ENCODE results near the gene CHCHD3. TPM values are rescaled to one million over a fixed set of nuclear protein-coding genes. Genes with fewer than 3 reads are reported as not detected.

CHCHD3 gene
- total RNA-seq, 5 donors from 2014 or later (not counting 1 experiment from before 2014, with no cell fraction given): 25.6 to 33.7 (median 30.3) TPM

DNA sequence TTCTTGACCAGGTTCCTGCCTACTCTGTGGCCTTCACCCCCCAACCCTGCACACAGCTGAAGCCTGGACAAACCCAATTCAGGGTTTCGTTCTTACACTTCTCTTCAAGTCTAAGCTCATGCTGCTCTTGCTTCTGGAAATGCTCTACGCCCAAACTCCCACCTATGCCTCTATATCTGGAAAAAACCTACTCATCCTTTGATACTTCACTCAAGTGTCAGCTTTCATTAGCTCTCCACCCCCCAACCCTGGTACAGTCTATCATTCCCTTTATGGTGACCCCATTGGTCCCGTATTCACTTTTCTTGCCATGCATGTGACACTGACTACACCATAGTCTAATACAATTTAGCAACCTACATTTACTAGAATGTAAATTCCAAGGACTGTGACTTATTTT, 284.7 kb downstream of the CHCHD3 start:
- Mint-ChIP-seq H3K4me1 (peaks cover 5 to 14% (median 13%) of the 10 kb centered on the region in 3 donors), H3K27ac (no peak overlapping the region), H3K4me3 (no peak overlapping the region), H3K36me3 (peaks cover 42% of the 10 kb centered on the region), H3K27me3 (no peaks in the 10 kb centered on the region), H3K9me3 (no peaks in the 10 kb centered on the region)
- no peaks in the 10 kb centered on the region for H3K27me3 ChIP-seq (replicated peaks in 1 of 2; ENCODE audit: control insufficient read depth in 2 of 2, extremely low read depth in 1 of 2, insufficient read depth in 2 of 2, low read length in 1 of 2)
- ATAC-seq (replicated peaks in 1 of 4) (no peak), DNase-seq (no peak)
- H3K4me1 ChIP-seq (ENCODE audit: control insufficient read depth in 1 of 2, extremely low read depth in 1 of 2, insufficient read depth in 2 of 2, low read length in 2 of 2): no peaks in the 10 kb centered on the region
- H3K27ac ChIP-seq (ENCODE audit: low read length): no peak overlapping the region
- no peak overlapping the region for H3K4me3 ChIP-seq (ENCODE audit: control insufficient read depth in 1 of 2, extremely low read depth in 1 of 2, low read length in 1 of 2)
- ChIA-PET CTCF (no interaction called here), POLR2A (no interaction called here)
- no peaks in the 10 kb centered on the region for H3K9me3 ChIP-seq
- 96% methylated on average over 2 of the region's 3 CpGs for WGBS (ENCODE audit: insufficient coverage)
- H3K36me3 ChIP-seq (ENCODE audit: control insufficient read depth in 2 of 2, extremely low read depth in 1 of 2, insufficient read depth in 1 of 2, low read length in 1 of 2): peaks cover 7 to 23% of the 10 kb centered on the region in 2 donors

DNA sequence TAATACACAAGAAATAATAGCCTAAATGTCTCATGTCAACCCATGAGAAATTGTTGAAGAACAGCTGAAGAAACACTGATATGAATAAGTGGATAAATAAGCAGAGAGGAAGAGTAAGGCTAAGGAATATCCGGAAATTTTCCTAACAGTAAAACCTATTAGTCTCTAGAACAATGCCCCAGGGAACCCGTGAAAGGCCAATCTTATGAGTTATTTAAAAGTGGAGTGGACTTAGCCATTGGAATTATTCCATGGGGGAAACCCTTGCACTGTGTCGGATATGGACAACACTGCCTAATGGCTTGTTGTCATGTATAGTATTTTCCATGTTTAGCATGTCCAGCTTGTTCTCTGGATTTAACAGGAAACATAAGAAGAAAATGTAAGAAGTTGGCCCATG, 288.4 kb downstream of the CHCHD3 start:
- POLR2A ChIA-PET: no interaction called here
- H3K9me3 ChIP-seq: no peaks in the 10 kb centered on the region
- H3K27me3 ChIP-seq (replicated peaks in 1 of 2; ENCODE audit: control insufficient read depth in 2 of 2, extremely low read depth in 1 of 2, insufficient read depth in 2 of 2, low read length in 1 of 2): no peaks in the 10 kb centered on the region
- H3K4me1 Mint-ChIP-seq: peaks cover 0 to 4% (median 0%) of the 10 kb centered on the region in 3 donors
- no peaks in the 10 kb centered on the region for H3K27me3 Mint-ChIP-seq
- ATAC-seq (replicated peaks in 1 of 4): no peak
- H3K4me3 ChIP-seq (ENCODE audit: control insufficient read depth in 1 of 2, extremely low read depth in 1 of 2, low read length in 1 of 2): no peak overlapping the region
- DNase-seq: no peak
- CTCF ChIA-PET: no interaction called here
- WGBS (ENCODE audit: insufficient coverage): 100% methylated on average over 1 of the region's 3 CpGs
- peaks cover 12 to 25% of the 10 kb centered on the region in 2 donors for H3K36me3 ChIP-seq (ENCODE audit: control insufficient read depth in 2 of 2, extremely low read depth in 1 of 2, insufficient read depth in 1 of 2, low read length in 1 of 2)
- H3K9me3 Mint-ChIP-seq: no peaks in the 10 kb centered on the region
- no peak overlapping the region for H3K27ac Mint-ChIP-seq
- no peak overlapping the region for H3K4me3 Mint-ChIP-seq
- H3K36me3 Mint-ChIP-seq: peaks cover 63% of the 10 kb centered on the region
- no peak overlapping the region for H3K27ac ChIP-seq (ENCODE audit: low read length)
- no peaks in the 10 kb centered on the region for H3K4me1 ChIP-seq (ENCODE audit: control insufficient read depth in 1 of 2, extremely low read depth in 1 of 2, insufficient read depth in 2 of 2, low read length in 2 of 2)

DNA sequence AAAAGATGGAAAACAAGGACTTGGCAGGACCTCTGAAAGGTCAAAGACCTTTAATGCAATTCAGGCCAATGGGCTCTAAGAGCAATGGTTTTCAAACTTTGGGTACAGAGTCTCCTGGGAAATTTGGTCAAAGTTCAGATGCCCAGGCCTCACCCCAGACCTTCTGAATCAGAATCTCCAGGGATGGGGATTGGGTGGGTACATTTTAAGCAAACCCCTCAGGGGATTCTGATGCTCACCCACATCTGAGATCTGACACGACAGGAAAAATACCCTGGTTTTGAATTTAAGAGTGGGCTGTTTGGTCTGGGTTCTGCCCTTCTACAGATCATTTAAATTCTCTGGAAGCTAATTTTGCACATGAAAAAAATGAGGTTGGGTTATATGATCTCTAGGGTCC, 290.9 kb downstream of the CHCHD3 start:
- no peaks in the 10 kb centered on the region for H3K27me3 Mint-ChIP-seq
- ATAC-seq (replicated peaks in 1 of 4) (no peak), DNase-seq (no peak)
- no CpG with 5 or more reads among the region's 1 CpG for WGBS (ENCODE audit: insufficient coverage)
- peaks cover 65% of the 10 kb centered on the region for H3K36me3 Mint-ChIP-seq
- no peaks in the 10 kb centered on the region for H3K27me3 ChIP-seq (replicated peaks in 1 of 2; ENCODE audit: control insufficient read depth in 2 of 2, extremely low read depth in 1 of 2, insufficient read depth in 2 of 2, low read length in 1 of 2)
- H3K36me3 ChIP-seq (ENCODE audit: control insufficient read depth in 2 of 2, extremely low read depth in 1 of 2, insufficient read depth in 1 of 2, low read length in 1 of 2): peaks cover 12 to 18% of the 10 kb centered on the region in 2 donors
- H3K4me1 Mint-ChIP-seq: peaks cover 0 to 2% (median 0%) of the 10 kb centered on the region in 3 donors
- H3K27ac ChIP-seq (ENCODE audit: low read length): no peak overlapping the region
- no peaks in the 10 kb centered on the region for H3K4me1 ChIP-seq (ENCODE audit: control insufficient read depth in 1 of 2, extremely low read depth in 1 of 2, insufficient read depth in 2 of 2, low read length in 2 of 2)
- H3K4me3 Mint-ChIP-seq: no peak overlapping the region
- ChIA-PET CTCF (interaction anchor here in 1 of 2 donors (0.6 kb wide), 2 partner anchors 10 to 45 kb away, joined by 3 read pairs; no protein-coding TSS in a partner anchor), POLR2A (no interaction called here)
- H3K9me3 ChIP-seq: no peaks in the 10 kb centered on the region
- H3K4me3 ChIP-seq (ENCODE audit: control insufficient read depth in 1 of 2, extremely low read depth in 1 of 2, low read length in 1 of 2): no peak overlapping the region
- no peaks in the 10 kb centered on the region for H3K9me3 Mint-ChIP-seq
- H3K27ac Mint-ChIP-seq: no peak overlapping the region

DNA sequence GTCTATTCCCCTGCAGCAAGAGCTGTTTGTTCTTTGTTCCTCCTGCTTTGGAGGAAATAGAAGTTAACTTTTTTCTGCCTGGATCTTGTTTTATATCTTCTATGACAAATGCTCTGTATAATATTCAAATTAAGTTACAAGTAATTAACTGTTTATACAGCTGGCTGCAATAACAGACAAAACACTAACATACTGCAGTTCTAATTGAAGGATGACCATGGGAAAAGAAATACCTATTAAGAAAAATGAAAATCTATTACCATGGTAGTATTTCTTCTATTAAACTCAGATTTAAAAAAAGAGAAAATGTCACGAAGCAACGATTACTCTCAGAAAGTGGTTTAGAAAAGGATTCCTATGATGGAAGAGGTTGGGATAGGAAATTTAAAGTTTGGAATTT, 291.8 kb downstream of the CHCHD3 start:
- Mint-ChIP-seq H3K27me3 (no peaks in the 10 kb centered on the region), H3K36me3 (peaks cover 65% of the 10 kb centered on the region), H3K27ac (no peak overlapping the region), H3K9me3 (no peaks in the 10 kb centered on the region), H3K4me1 (peaks cover 0 to 2% (median 0%) of the 10 kb centered on the region in 3 donors), H3K4me3 (no peak overlapping the region)
- Histone ChIP-seq H3K36me3 (ENCODE audit: control insufficient read depth in 2 of 2, extremely low read depth in 1 of 2, insufficient read depth in 1 of 2, low read length in 1 of 2) (peaks cover 12 to 16% of the 10 kb centered on the region in 2 donors), H3K27ac (ENCODE audit: low read length) (no peak overlapping the region), H3K9me3 (no peaks in the 10 kb centered on the region), H3K4me3 (ENCODE audit: control insufficient read depth in 1 of 2, extremely low read depth in 1 of 2, low read length in 1 of 2) (no peak overlapping the region), H3K4me1 (ENCODE audit: control insufficient read depth in 1 of 2, extremely low read depth in 1 of 2, insufficient read depth in 2 of 2, low read length in 2 of 2) (no peaks in the 10 kb centered on the region), H3K27me3 (replicated peaks in 1 of 2; ENCODE audit: control insufficient read depth in 2 of 2, extremely low read depth in 1 of 2, insufficient read depth in 2 of 2, low read length in 1 of 2) (no peaks in the 10 kb centered on the region)
- no CpG with 5 or more reads among the region's 2 CpGs for WGBS (ENCODE audit: insufficient coverage)
- ATAC-seq (replicated peaks in 1 of 4) (no peak), DNase-seq (no peak)
- ChIA-PET CTCF (no interaction called here), POLR2A (no interaction called here)

DNA sequence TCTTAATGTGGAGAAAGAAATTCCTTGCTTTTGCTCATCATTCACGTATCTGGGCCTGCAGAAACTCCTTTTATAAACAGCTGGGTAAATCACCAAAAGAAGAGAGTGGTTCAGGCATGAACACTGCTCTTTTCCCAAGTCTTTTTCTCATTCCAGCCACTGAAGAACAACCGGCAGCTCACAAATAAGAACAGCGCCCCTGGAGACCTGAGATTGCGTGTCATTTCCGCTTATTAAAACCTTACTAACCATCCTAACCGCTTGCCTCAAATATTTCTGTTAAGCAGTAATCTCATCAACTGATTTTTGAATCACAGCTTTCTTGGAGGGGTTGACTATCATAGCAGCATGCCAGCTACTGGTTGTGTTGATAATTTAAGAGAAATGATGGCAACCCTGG, 292.6 kb downstream of the CHCHD3 start:
- peaks cover 10 to 17% of the 10 kb centered on the region in 2 donors for H3K36me3 ChIP-seq (ENCODE audit: control insufficient read depth in 2 of 2, extremely low read depth in 1 of 2, insufficient read depth in 1 of 2, low read length in 1 of 2)
- DNase-seq (no peak), ATAC-seq (replicated peaks in 1 of 4) (no peak)
- H3K4me3 ChIP-seq (ENCODE audit: control insufficient read depth in 1 of 2, extremely low read depth in 1 of 2, low read length in 1 of 2): no peak overlapping the region
- WGBS (ENCODE audit: insufficient coverage): 100% methylated on average over 3 of the region's 6 CpGs
- CTCF ChIA-PET: no interaction called here
- peaks cover 67% of the 10 kb centered on the region for H3K36me3 Mint-ChIP-seq
- H3K27ac Mint-ChIP-seq: no peak overlapping the region
- H3K4me1 ChIP-seq (ENCODE audit: control insufficient read depth in 1 of 2, extremely low read depth in 1 of 2, insufficient read depth in 2 of 2, low read length in 2 of 2): no peaks in the 10 kb centered on the region
- no peaks in the 10 kb centered on the region for H3K27me3 Mint-ChIP-seq
- POLR2A ChIA-PET: no interaction called here
- peaks cover 0 to 2% (median 0%) of the 10 kb centered on the region in 3 donors for H3K4me1 Mint-ChIP-seq
- H3K27me3 ChIP-seq (replicated peaks in 1 of 2; ENCODE audit: control insufficient read depth in 2 of 2, extremely low read depth in 1 of 2, insufficient read depth in 2 of 2, low read length in 1 of 2): no peaks in the 10 kb centered on the region
- H3K4me3 Mint-ChIP-seq: no peak overlapping the region
- no peak overlapping the region for H3K27ac ChIP-seq (ENCODE audit: low read length)
- H3K9me3 ChIP-seq: no peaks in the 10 kb centered on the region
- no peaks in the 10 kb centered on the region for H3K9me3 Mint-ChIP-seq

DNA sequence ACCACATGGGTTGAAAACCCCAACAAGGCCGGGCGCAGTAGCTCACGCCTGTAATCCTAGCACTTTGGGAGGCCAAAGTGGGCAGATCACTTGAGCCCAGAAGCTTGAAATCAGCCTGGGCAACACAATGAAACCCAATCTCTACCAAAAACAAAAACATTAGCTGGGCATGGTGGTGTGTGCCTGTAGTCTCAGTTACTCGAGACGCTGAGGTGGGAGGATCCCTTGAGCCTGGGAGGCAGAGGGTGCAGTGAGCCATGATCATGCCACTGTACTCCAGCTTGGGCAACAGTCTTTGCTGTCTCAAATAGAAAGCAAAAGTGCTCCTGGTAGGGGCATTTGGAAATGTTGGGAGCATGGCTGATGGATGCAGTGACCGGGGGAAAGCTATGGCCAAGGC, 296.0 kb downstream of the CHCHD3 start:
- H3K36me3 ChIP-seq (ENCODE audit: control insufficient read depth in 2 of 2, extremely low read depth in 1 of 2, insufficient read depth in 1 of 2, low read length in 1 of 2): peaks cover 7 to 10% of the 10 kb centered on the region in 2 donors
- POLR2A ChIA-PET: no interaction called here
- no peak overlapping the region for H3K27ac Mint-ChIP-seq

DNA sequence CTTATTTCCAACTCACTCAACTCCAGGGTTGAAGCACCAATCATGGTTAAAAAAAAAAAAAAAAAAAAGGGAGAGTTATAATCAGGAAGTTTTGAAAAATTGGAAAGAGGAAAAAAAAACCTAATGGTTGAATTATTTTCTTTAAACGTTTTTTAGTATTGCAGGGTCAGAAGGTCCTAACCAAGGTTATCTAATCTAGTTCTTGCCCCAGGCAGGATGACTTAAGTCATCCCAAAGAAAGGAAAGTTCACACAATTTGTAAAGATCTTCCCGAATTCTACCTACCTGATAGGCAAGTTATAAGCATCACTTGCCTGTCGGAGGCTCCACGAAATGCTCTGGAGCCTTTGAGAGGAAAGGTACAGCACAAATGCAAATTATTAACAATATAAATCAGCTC, 297.5 kb downstream of the CHCHD3 start:
- ATAC-seq (replicated peaks in 1 of 4) (no peak), DNase-seq (no peak)
- peak overlapping the region in 1 of 2 donors; percentile 19 for H3K27ac Mint-ChIP-seq
- Histone ChIP-seq H3K36me3 (ENCODE audit: control insufficient read depth in 2 of 2, extremely low read depth in 1 of 2, insufficient read depth in 1 of 2, low read length in 1 of 2) (peaks cover 5 to 8% of the 10 kb centered on the region in 2 donors), H3K9me3 (no peaks in the 10 kb centered on the region), H3K4me1 (ENCODE audit: control insufficient read depth in 1 of 2, extremely low read depth in 1 of 2, insufficient read depth in 2 of 2, low read length in 2 of 2) (no peaks in the 10 kb centered on the region), H3K27me3 (replicated peaks in 1 of 2; ENCODE audit: control insufficient read depth in 2 of 2, extremely low read depth in 1 of 2, insufficient read depth in 2 of 2, low read length in 1 of 2) (no peaks in the 10 kb centered on the region), H3K27ac (ENCODE audit: low read length) (no peak overlapping the region), H3K4me3 (ENCODE audit: control insufficient read depth in 1 of 2, extremely low read depth in 1 of 2, low read length in 1 of 2) (no peak overlapping the region)
- no peaks in the 10 kb centered on the region for H3K27me3 Mint-ChIP-seq
- H3K4me1 Mint-ChIP-seq: peaks cover 0 to 3% (median 2%) of the 10 kb centered on the region in 3 donors
- H3K9me3 Mint-ChIP-seq: no peaks in the 10 kb centered on the region
- POLR2A ChIA-PET: no interaction called here
- CTCF ChIA-PET: no interaction called here
- no peak overlapping the region for H3K4me3 Mint-ChIP-seq
- 100% methylated on average over 2 of the region's 4 CpGs for WGBS (ENCODE audit: insufficient coverage)
- peaks cover 41% of the 10 kb centered on the region for H3K36me3 Mint-ChIP-seq

More for the DNA sequence above, 296.0 kb downstream of the CHCHD3 start:
- Mint-ChIP-seq H3K27me3 (no peaks in the 10 kb centered on the region), H3K36me3 (peaks cover 52% of the 10 kb centered on the region), H3K9me3 (no peaks in the 10 kb centered on the region), H3K4me3 (no peak overlapping the region), H3K4me1 (peaks cover 0 to 2% (median 0%) of the 10 kb centered on the region in 3 donors)
- ATAC-seq (replicated peaks in 1 of 4) (no peak), DNase-seq (no peak)
- Histone ChIP-seq H3K4me1 (ENCODE audit: control insufficient read depth in 1 of 2, extremely low read depth in 1 of 2, insufficient read depth in 2 of 2, low read length in 2 of 2) (no peaks in the 10 kb centered on the region), H3K27me3 (replicated peaks in 1 of 2; ENCODE audit: control insufficient read depth in 2 of 2, extremely low read depth in 1 of 2, insufficient read depth in 2 of 2, low read length in 1 of 2) (no peaks in the 10 kb centered on the region), H3K9me3 (no peaks in the 10 kb centered on the region), H3K27ac (ENCODE audit: low read length) (no peak overlapping the region), H3K4me3 (ENCODE audit: control insufficient read depth in 1 of 2, extremely low read depth in 1 of 2, low read length in 1 of 2) (no peak overlapping the region)
- 100% methylated on average over 2 of the region's 6 CpGs for WGBS (ENCODE audit: insufficient coverage)
- CTCF ChIA-PET: no interaction called here

Measured in T-cell (primary cell).